ENCODE data around the gene CTNS.

DNA sequence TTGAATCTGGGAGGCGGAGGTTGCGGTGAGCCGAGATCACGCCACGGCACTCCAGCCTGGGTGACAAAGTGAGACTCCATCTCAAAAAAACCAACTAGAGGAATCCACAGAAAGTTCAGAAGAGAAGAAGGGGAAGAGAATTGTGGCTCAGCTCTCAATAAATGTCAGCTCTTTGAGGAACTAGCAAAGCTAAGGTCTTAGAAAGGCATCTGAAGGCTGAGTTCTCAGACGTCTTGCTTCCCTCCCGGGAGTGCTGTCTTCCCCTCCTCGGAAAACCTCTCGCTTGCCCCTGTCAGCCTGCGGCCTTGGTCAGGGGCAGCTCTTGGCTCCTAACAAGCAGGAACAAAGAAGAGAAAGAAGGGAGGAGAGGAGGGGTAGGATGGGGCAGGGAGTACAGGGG is 5.8 kb upstream of the CTNS start:
- TF ChIP-seq, protein P1, sequence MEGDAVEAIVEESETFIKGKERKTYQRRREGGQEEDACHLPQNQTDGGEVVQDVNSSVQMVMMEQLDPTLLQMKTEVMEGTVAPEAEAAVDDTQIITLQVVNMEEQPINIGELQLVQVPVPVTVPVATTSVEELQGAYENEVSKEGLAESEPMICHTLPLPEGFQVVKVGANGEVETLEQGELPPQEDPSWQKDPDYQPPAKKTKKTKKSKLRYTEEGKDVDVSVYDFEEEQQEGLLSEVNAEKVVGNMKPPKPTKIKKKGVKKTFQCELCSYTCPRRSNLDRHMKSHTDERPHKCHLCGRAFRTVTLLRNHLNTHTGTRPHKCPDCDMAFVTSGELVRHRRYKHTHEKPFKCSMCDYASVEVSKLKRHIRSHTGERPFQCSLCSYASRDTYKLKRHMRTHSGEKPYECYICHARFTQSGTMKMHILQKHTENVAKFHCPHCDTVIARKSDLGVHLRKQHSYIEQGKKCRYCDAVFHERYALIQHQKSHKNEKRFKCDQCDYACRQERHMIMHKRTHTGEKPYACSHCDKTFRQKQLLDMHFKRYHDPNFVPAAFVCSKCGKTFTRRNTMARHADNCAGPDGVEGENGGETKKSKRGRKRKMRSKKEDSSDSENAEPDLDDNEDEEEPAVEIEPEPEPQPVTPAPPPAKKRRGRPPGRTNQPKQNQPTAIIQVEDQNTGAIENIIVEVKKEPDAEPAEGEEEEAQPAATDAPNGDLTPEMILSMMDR (IDR thresholded peaks at IDR 0.05) = no peak
- TF ChIP-seq POLR2A (IDR thresholded peaks at IDR 0.05) = no peak
